ENCODE results near the gene HPCAL1. TPM values are rescaled to one million over a fixed set of nuclear protein-coding genes. Genes with fewer than 3 reads are reported as not detected.

Gene HPCAL1
- total and polyA plus RNA-seq, 2 of the 8 experiments (the other 6 are each of a cell fraction or from before 2014, with no cell fraction given) = 5.8 to 8.6 TPM

DNA sequence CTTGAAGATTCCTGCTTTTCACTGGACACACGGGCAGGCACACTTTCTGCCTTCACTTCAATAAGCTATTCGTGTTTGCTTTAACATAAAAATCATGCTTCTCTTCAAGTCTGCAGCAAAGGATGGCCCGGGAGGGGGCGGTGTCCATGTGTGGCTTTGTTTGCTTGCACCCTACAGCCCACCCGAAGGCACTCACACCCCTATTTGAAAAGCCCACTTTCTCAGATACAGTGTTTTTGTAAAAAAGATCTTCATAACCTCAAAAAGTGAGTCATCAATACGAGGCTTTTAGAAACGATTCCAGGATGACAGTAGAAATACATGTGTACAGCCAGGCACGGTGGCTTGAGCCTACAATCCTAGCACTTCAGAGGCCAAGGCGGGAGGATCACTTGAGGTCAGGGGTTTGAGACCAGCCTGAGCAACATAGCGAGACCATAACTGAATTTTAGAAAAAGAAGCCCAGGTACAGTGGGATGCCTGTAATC is 36.5 kb upstream of the HPCAL1 start:
- Histone ChIP-seq H4K91ac (replicated peaks; ENCODE audit: insufficient read length, low read length) (no peak overlapping the region), H3K14ac (ENCODE audit: insufficient read length) (no peak overlapping the region), H3K4ac (replicated peaks; ENCODE audit: insufficient read length, low read depth, low read length) (no peak overlapping the region), H3K9ac (replicated peaks in 1 of 4; ENCODE audit: extremely low read depth in 1 of 4, low read depth in 3 of 4, low read length in 3 of 4) (no peak overlapping the region), H3K36me3 (ENCODE audit: control insufficient read depth in 2 of 4, insufficient read depth in 4 of 4, low read length in 3 of 4) (no peaks in the 10 kb centered on the region), H3K79me2 (ENCODE audit: control insufficient read depth in 1 of 2, insufficient read depth in 2 of 2, low read length in 2 of 2) (no peaks in the 10 kb centered on the region), H3K27me3 (replicated peaks in 1 of 4; ENCODE audit: control insufficient read depth in 3 of 4, extremely low read depth in 1 of 4, insufficient read depth in 3 of 4, low read length in 3 of 4) (no peaks in the 10 kb centered on the region), H3K4me3 (ENCODE audit: extremely low read depth in 1 of 4, insufficient read depth in 2 of 4, low read depth in 3 of 4, low read length in 4 of 4) (no peak overlapping the region), H3K4me2 (ENCODE audit: insufficient read depth in 1 of 2, low read depth in 2 of 2, low read length in 2 of 2) (no peak overlapping the region), H3K23ac (ENCODE audit: insufficient read length) (no peak overlapping the region), H2BK15ac (ENCODE audit: low read length) (no peak overlapping the region), H2BK120ac (replicated peaks; ENCODE audit: low read depth, low read length) (no peak overlapping the region), H3K79me1 (ENCODE audit: low read depth, low read length) (no peaks in the 10 kb centered on the region), H3K9me3 (ENCODE audit: insufficient read depth in 2 of 2, low read depth in 1 of 2, low read length in 1 of 2) (no peaks in the 10 kb centered on the region), H2AK5ac (ENCODE audit: low read depth, low read length) (no peak overlapping the region), H3K4me1 (replicated peaks in 1 of 4; ENCODE audit: control insufficient read depth in 3 of 4, insufficient read depth in 4 of 4, low read length in 3 of 4) (peaks cover 0 to 2% (median 0%) of the 10 kb centered on the region in 4 experiments; a peak in 1 of 7 replicates), H3K23me2 (ENCODE audit: low read depth, low read length) (no peaks in the 10 kb centered on the region), H2AFZ (ENCODE audit: low read length) (no peak overlapping the region), H4K8ac (ENCODE audit: extremely low read depth, insufficient read depth, low read length) (no peak overlapping the region), H4K20me1 (replicated peaks in 1 of 2; ENCODE audit: control insufficient read depth in 1 of 2, insufficient read depth in 2 of 2, low read length in 2 of 2) (no peaks in the 10 kb centered on the region), H2BK20ac (ENCODE audit: low read length) (no peak overlapping the region), H2BK5ac (ENCODE audit: low read depth, low read length) (no peak overlapping the region), H2BK12ac (ENCODE audit: low read depth, low read length) (no peak overlapping the region), H4K5ac (ENCODE audit: insufficient read length, low read depth, low read length) (no peak overlapping the region), H3K56ac (replicated peaks; ENCODE audit: insufficient read length, low read depth, low read length) (no peak overlapping the region), H3K27ac (ENCODE audit: low read depth, low read length) (no peak overlapping the region), H3K18ac (ENCODE audit: extremely low read depth, low read length) (no peak overlapping the region)
- 86% methylated on average over 10 of the region's 10 CpGs; no CpG with 5 or more reads in 1 of the 2 experiments for WGBS, 2 experiments (ENCODE audit: extremely low coverage in 1 of 2, insufficient coverage in 1 of 2, insufficient read length in 1 of 2, insufficient replicate concordance in 2 of 2, low coverage in 1 of 2, low lambda C conversion rate in 2 of 2, missing lambda C conversion rate in 1 of 2)
- DNase-seq (ENCODE audit: low read depth in 1 of 2, low spot score in 2 of 2) = no peak
- CTCF ChIA-PET (ENCODE audit: partially characterized antibody) = interaction anchor here (0.7 to 4.3 kb wide), 11 partner anchors 12 to 142 kb away, joined by 3 to 22 read pairs (median 4); no protein-coding TSS in a partner anchor
- TF ChIP-seq, protein P1, sequence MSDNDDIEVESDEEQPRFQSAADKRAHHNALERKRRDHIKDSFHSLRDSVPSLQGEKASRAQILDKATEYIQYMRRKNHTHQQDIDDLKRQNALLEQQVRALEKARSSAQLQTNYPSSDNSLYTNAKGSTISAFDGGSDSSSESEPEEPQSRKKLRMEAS (IDR thresholded peaks at IDR 0.05) = no peak
- TF ChIP-seq TBP (IDR thresholded peaks at IDR 0.05; ENCODE audit: low read depth, low read length) (no peak), SP1 (IDR thresholded peaks at IDR 0.05; ENCODE audit: low read depth, low read length) (no peak), HDAC2 (IDR thresholded peaks at IDR 0.05; ENCODE audit: borderline replicate concordance in 1 of 2, low read depth in 2 of 2, low read length in 2 of 2) (no peak), BCL11A (IDR thresholded peaks at IDR 0.05; ENCODE audit: low read depth in 2 of 2, low read length in 2 of 2) (no peak), BRCA1 (IDR thresholded peaks at IDR 0.05; ENCODE audit: low read depth, low read length) (no peak), POLR2A (IDR thresholded peaks at IDR 0.05; ENCODE audit: control extremely low read depth in 1 of 2, low read depth in 2 of 2, low read length in 2 of 2) (no peak), EP300 (IDR thresholded peaks at IDR 0.05; ENCODE audit: borderline replicate concordance in 1 of 2, low read depth in 2 of 2, low read length in 2 of 2) (no peak)
- POLR2A ChIA-PET (ENCODE audit: partially characterized antibody) = no interaction called here
- no peak for FAIRE-seq
